Sigmoid colon (tissue), 7 donors: ENCODE results near the gene SIGLEC9. TPM values are rescaled to one million over a fixed set of nuclear protein-coding genes. Genes with fewer than 3 reads are reported as not detected.

Experiments used
- DNase-seq: peaks from one replicate; pipeline ENCODE4 v3.0.0-alpha.2; 2019
- H3K27ac ChIP-seq, 4 donors: fragments of 200-600 bp; sonication (generic); one replicate each; pipeline ENCODE4 v1.5.1; 2016 to 2019; ENCODE audit warnings: mild to moderate bottlenecking in 1 of 4
- H3K27me3 ChIP-seq, 3 donors: fragments of 200-600 bp; sonication (generic); one replicate each; pipeline ENCODE4 v1.5.1; 2019; ENCODE audit warnings: mild to moderate bottlenecking in 1 of 3
- H3K36me3 ChIP-seq, 4 donors: fragments of 200-600 bp; sonication (generic); one replicate each; pipeline ENCODE4 v1.5.1; 2016 to 2019
- H3K4me1 ChIP-seq, 4 donors: fragments of 200-600 bp; sonication (generic); one replicate each; pipeline ENCODE4 v1.5.1; 2017 to 2019
- H3K4me3 ChIP-seq, 4 donors: fragments of 200-600 bp; sonication (generic); one replicate each; pipeline ENCODE4 v1.5.1; 2017 to 2019; ENCODE audit warnings: mild to moderate bottlenecking in 2 of 4, moderate library complexity in 1 of 4
- H3K9me3 ChIP-seq, 4 donors: fragments of 200-600 bp in 3 of 4; sonication (generic) in 3 of 4; one replicate each; pipeline versions ENCODE4 v1.5.1 to v1.6.1; 2013 to 2019
- EP300 ChIP-seq, 4 donors: sonication (generic); formaldehyde crosslinking; IDR thresholded peaks; one replicate each; pipeline ENCODE4 v1.6.1; 2017; ENCODE audit warnings: antibody characterized with exemption in 4 of 4
- POLR2A ChIP-seq, 2 donors: fragments of 450-650 bp; IDR thresholded peaks; one replicate each; pipeline ENCODE4 v1.6.1; 2016; ENCODE audit warnings: antibody characterized with exemption in 2 of 2, mild to moderate bottlenecking in 2 of 2, moderate library complexity in 2 of 2
- POLR2AphosphoS5 ChIP-seq, 4 donors: sonication (generic); formaldehyde crosslinking; IDR thresholded peaks; one replicate each; pipeline ENCODE4 v1.6.1; 2017; ENCODE audit warnings: antibody characterized with exemption in 4 of 4
- WGBS, 2 donors: extraction: QIAGEN DNeasy Blood & Tissue Kit; methylation state at CpG; one replicate each; pipeline ENCODE4 v1.1.7; 2013; 5-methylcytosine and 5-hydroxymethylcytosine counted together
- intact Hi-C: fragments of 100-400 bp; cut with DNase I; formaldehyde crosslinking; loops from one replicate; pipeline ENCODE4 v1.15.1; 2023
- polyA plus RNA-seq, 3 donors: library from polyadenylated mRNA; stranded (reverse); fragments of 200-250 nt; gene quantifications; one replicate each; pipeline ENCODE4 v1.2.3, GENCODE V29; 2013
- total RNA-seq, 4 donors: library from RNA; depleted of rRNA; stranded (reverse); fragments of >200 nt; gene quantifications; one replicate each; pipeline ENCODE4 v1.1.0, GENCODE V29; 2016
- TF ChIP-seq, protein P1 (sequence below), 4 experiments: fragments of 450-650 bp in 3 of 4; fragments of 200-600 bp in 1 of 4; IDR thresholded peaks; one replicate each; pipeline ENCODE4 v1.5.1; 2016 to 2019; ENCODE audit warnings: antibody characterized with exemption in 4 of 4, mild to moderate bottlenecking in 3 of 4, moderate library complexity in 2 of 4
- donor health status: healthy with polysubstance abuse.
- donor health status: Bipolar disorder and iron deficiency.
- donor health status: healthy.

The SIGLEC9 gene
- total and polyA plus RNA-seq, 7 donors: 2.4 to 9.5 (median 5.4) TPM

- Histone ChIP-seq H3K4me1 (no peaks in the 10 kb centered on the region), H3K9me3 (no peaks in the 10 kb centered on the region), H3K36me3 (no peaks in the 10 kb centered on the region), H3K4me3 (no peak overlapping the region), H3K27me3 (peaks cover 0 to 5% (median 0%) of the 10 kb centered on the region in 3 donors), H3K27ac (no peak overlapping the region)
- 78 to 89% methylated on average over 4 of the region's 4 CpGs for WGBS, 2 donors
- no peak for TF ChIP-seq POLR2AphosphoS5 (IDR thresholded peaks at IDR 0.05)
- no peak for TF ChIP-seq POLR2A (IDR thresholded peaks at IDR 0.05)
- TF ChIP-seq, protein P1, sequence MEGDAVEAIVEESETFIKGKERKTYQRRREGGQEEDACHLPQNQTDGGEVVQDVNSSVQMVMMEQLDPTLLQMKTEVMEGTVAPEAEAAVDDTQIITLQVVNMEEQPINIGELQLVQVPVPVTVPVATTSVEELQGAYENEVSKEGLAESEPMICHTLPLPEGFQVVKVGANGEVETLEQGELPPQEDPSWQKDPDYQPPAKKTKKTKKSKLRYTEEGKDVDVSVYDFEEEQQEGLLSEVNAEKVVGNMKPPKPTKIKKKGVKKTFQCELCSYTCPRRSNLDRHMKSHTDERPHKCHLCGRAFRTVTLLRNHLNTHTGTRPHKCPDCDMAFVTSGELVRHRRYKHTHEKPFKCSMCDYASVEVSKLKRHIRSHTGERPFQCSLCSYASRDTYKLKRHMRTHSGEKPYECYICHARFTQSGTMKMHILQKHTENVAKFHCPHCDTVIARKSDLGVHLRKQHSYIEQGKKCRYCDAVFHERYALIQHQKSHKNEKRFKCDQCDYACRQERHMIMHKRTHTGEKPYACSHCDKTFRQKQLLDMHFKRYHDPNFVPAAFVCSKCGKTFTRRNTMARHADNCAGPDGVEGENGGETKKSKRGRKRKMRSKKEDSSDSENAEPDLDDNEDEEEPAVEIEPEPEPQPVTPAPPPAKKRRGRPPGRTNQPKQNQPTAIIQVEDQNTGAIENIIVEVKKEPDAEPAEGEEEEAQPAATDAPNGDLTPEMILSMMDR (IDR thresholded peaks at IDR 0.05): no peak
- no peak for TF ChIP-seq EP300 (IDR thresholded peaks at IDR 0.05)
- no peak for DNase-seq
- intact Hi-C loops: no loop called here
Observed at GRCh38 chr19:51159656-51160055, 35.0 kb downstream of the SIGLEC9 start.

GRCh38 chr19:51161266-51161665 is 36.6 kb downstream of the SIGLEC9 start:
- no peak for DNase-seq
- no peaks in the 10 kb centered on the region for H3K9me3 ChIP-seq
- intact Hi-C loops: no loop called here
- no peaks in the 10 kb centered on the region for H3K36me3 ChIP-seq
- H3K4me3 ChIP-seq: no peak overlapping the region
- no peak for TF ChIP-seq EP300 (IDR thresholded peaks at IDR 0.05)
- TF ChIP-seq, protein P1 (IDR thresholded peaks at IDR 0.05): no peak
- no peaks in the 10 kb centered on the region for H3K4me1 ChIP-seq
- H3K27ac ChIP-seq: no peak overlapping the region
- peaks cover 0 to 5% (median 0%) of the 10 kb centered on the region in 3 donors for H3K27me3 ChIP-seq
- 76 to 80% methylated on average over 1 of the region's 1 CpG for WGBS, 2 donors

GRCh38 chr19:51161867-51162496 is 37.3 kb downstream of the SIGLEC9 start:
- H3K4me1 ChIP-seq: no peaks in the 10 kb centered on the region
- H3K36me3 ChIP-seq: no peaks in the 10 kb centered on the region
- no peak for DNase-seq
- TF ChIP-seq POLR2A (IDR thresholded peaks at IDR 0.05): no peak
- TF ChIP-seq, protein P1 (IDR thresholded peaks at IDR 0.05): no peak
- TF ChIP-seq POLR2AphosphoS5 (IDR thresholded peaks at IDR 0.05): no peak
- no peak for TF ChIP-seq EP300 (IDR thresholded peaks at IDR 0.05)
- H3K4me3 ChIP-seq: no peak overlapping the region
- no peaks in the 10 kb centered on the region for H3K9me3 ChIP-seq
- peaks cover 0 to 5% (median 0%) of the 10 kb centered on the region in 3 donors for H3K27me3 ChIP-seq
- no peak overlapping the region for H3K27ac ChIP-seq
- WGBS, 2 donors: 85 to 89% methylated on average over 4 of the region's 4 CpGs
- intact Hi-C loops: no loop called here

DNA sequence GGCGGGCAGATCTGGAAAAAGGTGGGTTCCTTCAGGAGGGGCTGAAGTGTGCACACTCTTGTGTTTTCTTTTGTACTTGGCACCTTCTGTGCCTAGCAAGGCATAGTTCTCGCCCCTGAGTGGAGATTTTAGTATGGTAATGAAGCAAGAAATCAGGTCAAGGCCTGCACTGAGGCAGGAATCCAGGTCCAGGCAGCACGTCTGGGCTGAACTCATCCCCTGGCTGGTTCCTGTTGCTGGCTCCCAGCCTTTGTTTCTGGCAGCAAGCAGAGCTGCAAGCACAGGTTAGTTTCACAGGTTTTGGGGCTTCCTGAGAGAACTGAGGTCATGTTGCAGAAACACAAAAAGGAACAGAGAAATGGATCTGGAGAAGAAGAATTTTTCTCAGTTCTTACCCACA is 38.6 kb downstream of the SIGLEC9 start:
- intact Hi-C loops: no loop called here
- no peaks in the 10 kb centered on the region for H3K4me1 ChIP-seq
- H3K27me3 ChIP-seq: peaks cover 0 to 5% (median 0%) of the 10 kb centered on the region in 3 donors
- H3K36me3 ChIP-seq: no peaks in the 10 kb centered on the region
- TF ChIP-seq, protein P1 (IDR thresholded peaks at IDR 0.05): no peak
- no peak for TF ChIP-seq POLR2A (IDR thresholded peaks at IDR 0.05)
- no peak overlapping the region for H3K4me3 ChIP-seq
- DNase-seq: no peak
- H3K27ac ChIP-seq: no peak overlapping the region
- no peaks in the 10 kb centered on the region for H3K9me3 ChIP-seq
- 67 to 79% methylated on average over 3 of the region's 3 CpGs for WGBS, 2 donors

DNA sequence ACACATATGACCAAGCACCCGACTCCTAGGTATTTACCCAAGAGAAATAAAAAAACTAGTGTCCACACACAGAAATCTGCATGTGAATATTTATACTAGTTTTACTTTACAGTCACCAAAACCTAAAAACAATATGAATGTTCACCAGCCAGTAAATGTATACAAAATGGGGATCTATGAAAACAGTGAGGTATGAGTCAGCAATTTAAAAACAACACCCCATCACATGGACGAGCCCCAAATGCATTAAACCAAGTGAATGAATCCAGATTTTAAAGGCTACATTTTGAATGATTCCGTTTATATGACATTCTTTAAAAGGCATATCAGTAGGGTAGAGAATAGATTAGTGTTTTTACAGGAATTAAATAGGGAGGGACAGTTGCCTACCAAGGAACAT is 39.5 kb downstream of the SIGLEC9 start:
- Histone ChIP-seq H3K4me1 (peaks cover 0 to 5% (median 0%) of the 10 kb centered on the region in 4 donors), H3K27ac (no peak overlapping the region), H3K9me3 (no peaks in the 10 kb centered on the region), H3K27me3 (peaks cover 0 to 10% (median 0%) of the 10 kb centered on the region in 3 donors), H3K36me3 (no peaks in the 10 kb centered on the region), H3K4me3 (no peak overlapping the region)
- intact Hi-C loops: no loop called here
- DNase-seq: no peak
- 57 to 73% methylated on average over 3 of the region's 3 CpGs for WGBS, 2 donors
- TF ChIP-seq POLR2AphosphoS5 (IDR thresholded peaks at IDR 0.05) (no peak), POLR2A (IDR thresholded peaks at IDR 0.05) (no peak), EP300 (IDR thresholded peaks at IDR 0.05) (no peak)
- TF ChIP-seq, protein P1 (IDR thresholded peaks at IDR 0.05): no peak
